Gastroesophageal sphincter (tissue), 3 donors: Measurements from ENCODE around the gene L3MBTL1.

Experiments
- CTCF ChIP-seq, 4 experiments: fragments of 200-600 bp in 2 of 4; fragments of 450-650 bp in 2 of 4; sonication (generic) in 1 of 4; IDR thresholded peaks; one replicate each; pipeline ENCODE4 v1.5.1; 2017 to 2019; ENCODE audit warnings: antibody characterized with exemption in 4 of 4, mild to moderate bottlenecking in 2 of 4, moderate library complexity in 2 of 4
- EP300 ChIP-seq: sonication (generic); formaldehyde crosslinking; IDR thresholded peaks from one replicate; pipeline ENCODE4 v1.6.1; 2017; ENCODE audit warnings: antibody characterized with exemption, mild to moderate bottlenecking
- POLR2A ChIP-seq, 2 donors: fragments of 450-650 bp; IDR thresholded peaks; one replicate each; pipeline ENCODE4 v1.6.1; 2017; ENCODE audit warnings: antibody characterized with exemption in 2 of 2, mild to moderate bottlenecking in 2 of 2, moderate library complexity in 1 of 2
- POLR2AphosphoS5 ChIP-seq: sonication (generic); formaldehyde crosslinking; IDR thresholded peaks from one replicate; pipeline ENCODE4 v1.6.1; 2017; ENCODE audit warnings: antibody characterized with exemption

- TF ChIP-seq CTCF (IDR thresholded peaks at IDR 0.05), result no peak
- no peak for TF ChIP-seq POLR2A (IDR thresholded peaks at IDR 0.05)
- TF ChIP-seq EP300, result no peak
- no peak for TF ChIP-seq POLR2AphosphoS5
Measured at GRCh38 chr20:43492101-43492500, 15.4 kb upstream of the L3MBTL1 start.
